ENCODE results near the gene UBP1.
"Not testable (repeated sequence)": the region's sequence is repeated elsewhere in the genome, so short reads cannot be mapped to it uniquely, and the experiment has no call there.

- TF ChIP-seq CTCF (IDR thresholded peaks at IDR 0.05); POLR2A (IDR thresholded peaks at IDR 0.05); EP300 (IDR thresholded peaks at IDR 0.05; ENCODE audit: low read depth): not testable (repeated sequence)
Measured at GRCh38 chr3:33459577-33459976, 19.4 kb upstream of the UBP1 start.

Data from transverse colon (tissue), 3 donors.